Upper lobe of right lung (tissue), 1 donor: Measurements from ENCODE around the gene SUSD4. TPM values are rescaled to one million over a fixed set of nuclear protein-coding genes. Genes with fewer than 3 reads are reported as not detected.

Experiments used
- ATAC-seq: fragments of 200-7000 bp; cut with Tn5 transposase; one replicate; pipeline ENCODE4 v1.9.1; 2020; ENCODE audit warnings: mild to moderate bottlenecking, moderate library complexity
- DNase-seq: peaks from one replicate; pipeline ENCODE4 v3.0.0-alpha.2; 2020
- H3K27ac ChIP-seq: fragments of 200-600 bp; one replicate; pipeline ENCODE4 v1.8.0; 2022
- H3K27me3 ChIP-seq: fragments of 200-600 bp; one replicate; pipeline ENCODE4 v1.8.0; 2022; ENCODE audit warnings: mild to moderate bottlenecking
- H3K36me3 ChIP-seq: fragments of 200-600 bp; one replicate; pipeline ENCODE4 v1.8.0; 2022
- H3K4me1 ChIP-seq: fragments of 200-600 bp; one replicate; pipeline ENCODE4 v1.8.0; 2022
- H3K4me3 ChIP-seq: fragments of 200-600 bp; one replicate; pipeline ENCODE4 v1.8.0; 2022; ENCODE audit warnings: mild to moderate bottlenecking
- H3K9me3 ChIP-seq: fragments of 200-600 bp; one replicate; pipeline ENCODE4 v1.8.0; 2022
- intact Hi-C: fragments of 100-400 bp; cut with DNase I; formaldehyde crosslinking; loops from one replicate; pipeline ENCODE4 v1.11.0; 2022
- total RNA-seq: library from RNA; stranded (reverse); fragmentation: NEBNext Ultra II Directional; extraction: Animal tissue kit (Norgen Biotek cat#: 25700); gene quantifications from one replicate; pipeline ENCODE4 v1.2.1, GENCODE V29; 2021
- TF ChIP-seq, protein P1 (sequence below): fragments of 200-600 bp; IDR thresholded peaks from one replicate; pipeline ENCODE4 v1.8.0; 2022; ENCODE audit warnings: antibody characterized with exemption
- donor health status: DM: no; HTN: yes; CAD: no; lungs with severe emphysema.

Gene SUSD4
- total RNA-seq, 1 donor from 2014 or later = 2.2 TPM

GRCh38 chr1:223301371-223301770 lies 62.6 kb downstream of the SUSD4 start:
- Histone ChIP-seq H3K4me3 (no peak overlapping the region), H3K4me1 (no peaks in the 10 kb centered on the region), H3K27me3 (no peaks in the 10 kb centered on the region), H3K27ac (no peak overlapping the region), H3K9me3 (peaks cover 3% of the 10 kb centered on the region), H3K36me3 (no peaks in the 10 kb centered on the region)
- intact Hi-C loops = no loop called here
- TF ChIP-seq, protein P1, sequence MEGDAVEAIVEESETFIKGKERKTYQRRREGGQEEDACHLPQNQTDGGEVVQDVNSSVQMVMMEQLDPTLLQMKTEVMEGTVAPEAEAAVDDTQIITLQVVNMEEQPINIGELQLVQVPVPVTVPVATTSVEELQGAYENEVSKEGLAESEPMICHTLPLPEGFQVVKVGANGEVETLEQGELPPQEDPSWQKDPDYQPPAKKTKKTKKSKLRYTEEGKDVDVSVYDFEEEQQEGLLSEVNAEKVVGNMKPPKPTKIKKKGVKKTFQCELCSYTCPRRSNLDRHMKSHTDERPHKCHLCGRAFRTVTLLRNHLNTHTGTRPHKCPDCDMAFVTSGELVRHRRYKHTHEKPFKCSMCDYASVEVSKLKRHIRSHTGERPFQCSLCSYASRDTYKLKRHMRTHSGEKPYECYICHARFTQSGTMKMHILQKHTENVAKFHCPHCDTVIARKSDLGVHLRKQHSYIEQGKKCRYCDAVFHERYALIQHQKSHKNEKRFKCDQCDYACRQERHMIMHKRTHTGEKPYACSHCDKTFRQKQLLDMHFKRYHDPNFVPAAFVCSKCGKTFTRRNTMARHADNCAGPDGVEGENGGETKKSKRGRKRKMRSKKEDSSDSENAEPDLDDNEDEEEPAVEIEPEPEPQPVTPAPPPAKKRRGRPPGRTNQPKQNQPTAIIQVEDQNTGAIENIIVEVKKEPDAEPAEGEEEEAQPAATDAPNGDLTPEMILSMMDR = no peak
- ATAC-seq = no peak
- DNase-seq = no peak

DNA sequence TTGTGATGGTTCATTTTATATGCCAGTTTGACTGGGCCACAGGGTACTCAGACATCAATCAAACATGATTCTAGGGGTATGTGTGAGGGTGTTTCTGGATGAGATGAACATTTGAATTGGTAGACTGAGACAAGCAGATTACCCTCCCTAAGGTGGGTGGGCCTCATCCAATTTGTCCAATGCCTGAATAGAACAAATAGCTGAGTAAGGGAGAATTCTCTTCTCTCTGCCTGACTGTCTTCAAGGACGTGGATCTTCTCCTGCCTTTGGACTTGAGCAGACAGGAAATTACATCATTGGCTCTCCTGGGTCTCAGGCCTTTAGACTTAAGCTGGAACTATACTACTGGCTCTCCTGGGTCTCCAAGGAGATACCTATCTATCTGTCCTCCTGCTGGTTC lies 64.4 kb downstream of the SUSD4 start:
- Histone ChIP-seq H3K36me3 (no peaks in the 10 kb centered on the region), H3K4me3 (no peak overlapping the region), H3K9me3 (peaks cover 3% of the 10 kb centered on the region), H3K27ac (no peak overlapping the region), H3K4me1 (no peaks in the 10 kb centered on the region), H3K27me3 (no peaks in the 10 kb centered on the region)
- ATAC-seq = no peak
- TF ChIP-seq, protein P1 = no peak
- no peak for DNase-seq
- intact Hi-C loops = no loop called here

- intact Hi-C loops = no loop called here
These were observed 65.3 kb downstream of the SUSD4 start for GRCh38 chr1:223298701-223299100.

DNA sequence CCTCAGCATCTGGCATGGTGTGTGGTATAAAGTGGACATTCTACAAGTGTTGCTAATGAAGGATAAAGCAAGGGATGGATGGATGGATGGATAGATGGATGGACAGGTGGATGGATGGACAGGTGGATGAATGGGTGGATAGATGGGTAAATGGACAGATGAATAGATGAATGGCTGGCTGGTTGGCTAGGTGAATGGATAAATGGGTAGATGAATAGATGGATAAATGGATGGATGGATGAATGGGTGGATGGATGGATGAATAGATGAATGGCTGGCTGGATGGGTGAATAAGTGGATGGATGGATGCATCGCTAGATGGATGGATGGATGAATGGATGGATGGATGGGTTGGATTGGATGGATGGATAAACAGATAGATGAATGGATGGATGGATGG lies 66.2 kb downstream of the SUSD4 start:
- TF ChIP-seq, protein P1 = no peak
- ATAC-seq = no peak
- no peak overlapping the region for H3K27ac ChIP-seq
- no peaks in the 10 kb centered on the region for H3K9me3 ChIP-seq
- H3K4me1 ChIP-seq = no peaks in the 10 kb centered on the region
- H3K36me3 ChIP-seq = no peaks in the 10 kb centered on the region
- no peaks in the 10 kb centered on the region for H3K27me3 ChIP-seq
- intact Hi-C loops = no loop called here
- no peak for DNase-seq
- no peak overlapping the region for H3K4me3 ChIP-seq

More at GRCh38 chr1:223298701-223299100, 65.3 kb downstream of the SUSD4 start:
- Histone ChIP-seq H3K9me3 (no peaks in the 10 kb centered on the region), H3K4me1 (no peaks in the 10 kb centered on the region), H3K36me3 (no peaks in the 10 kb centered on the region), H3K27me3 (no peaks in the 10 kb centered on the region), H3K27ac (no peak overlapping the region), H3K4me3 (no peak overlapping the region)
- TF ChIP-seq, protein P1 = no peak
- ATAC-seq (no peak), DNase-seq (no peak)

GRCh38 chr1:223291796-223292195 lies 72.2 kb downstream of the SUSD4 start:
- Histone ChIP-seq H3K27ac (no peak overlapping the region), H3K4me3 (no peak overlapping the region), H3K27me3 (no peaks in the 10 kb centered on the region), H3K4me1 (no peaks in the 10 kb centered on the region), H3K36me3 (no peaks in the 10 kb centered on the region), H3K9me3 (no peaks in the 10 kb centered on the region)
- TF ChIP-seq, protein P1 = no peak
- DNase-seq (no peak), ATAC-seq (no peak)
- intact Hi-C loops = no loop called here

GRCh38 chr1:223290397-223290796 lies 73.6 kb downstream of the SUSD4 start:
- Histone ChIP-seq H3K36me3 (no peaks in the 10 kb centered on the region), H3K27ac (no peak overlapping the region), H3K27me3 (no peaks in the 10 kb centered on the region), H3K9me3 (no peaks in the 10 kb centered on the region), H3K4me3 (no peak overlapping the region), H3K4me1 (no peaks in the 10 kb centered on the region)
- intact Hi-C loops = no loop called here
- ATAC-seq (no peak), DNase-seq (no peak)
- TF ChIP-seq, protein P1 = no peak
